HUES64 (cell line): ENCODE data around the gene OBSL1.

ENCODE experiments used
- H3K27ac ChIP-seq: 2 replicates; pipeline ENCODE4 v1.7.0; 2013; ENCODE audit warnings: low read depth, low read length, inconsistent platforms
- H3K27me3 ChIP-seq: 2 replicates; pipeline ENCODE4 v1.6.1; 2013; ENCODE audit warnings: mild to moderate bottlenecking, low read length; ENCODE audit not compliant: insufficient read depth
- H3K36me3 ChIP-seq: 2 replicates; pipeline ENCODE4 v1.6.1; 2013; ENCODE audit warnings: mild to moderate bottlenecking, low read length; ENCODE audit not compliant: insufficient read depth
- H3K4me1 ChIP-seq: 2 replicates; pipeline ENCODE4 v1.6.1; 2013; ENCODE audit warnings: mild to moderate bottlenecking, low read length, moderate library complexity; ENCODE audit not compliant: insufficient read depth
- H3K4me3 ChIP-seq: 2 replicates; pipeline ENCODE4 v1.5.1; 2013; ENCODE audit warnings: mild to moderate bottlenecking, low read length, moderate library complexity
- H3K9ac ChIP-seq: 2 replicates; pipeline ENCODE4 v1.6.1; 2013; ENCODE audit warnings: mild to moderate bottlenecking, low read depth, low read length
- H3K9me3 ChIP-seq: 2 replicates; pipeline ENCODE4 v1.6.1; 2013; ENCODE audit warnings: low read depth, low read length; ENCODE audit not compliant: insufficient read depth
- WGBS: fragments of 150-250, 120-280 bp; methylation state at CpG from one replicate; pipeline ENCODE4 v1.1.7; 2013; ENCODE audit warnings: missing lambda C conversion rate; 5-methylcytosine and 5-hydroxymethylcytosine counted together

OBSL1 gene

DNA sequence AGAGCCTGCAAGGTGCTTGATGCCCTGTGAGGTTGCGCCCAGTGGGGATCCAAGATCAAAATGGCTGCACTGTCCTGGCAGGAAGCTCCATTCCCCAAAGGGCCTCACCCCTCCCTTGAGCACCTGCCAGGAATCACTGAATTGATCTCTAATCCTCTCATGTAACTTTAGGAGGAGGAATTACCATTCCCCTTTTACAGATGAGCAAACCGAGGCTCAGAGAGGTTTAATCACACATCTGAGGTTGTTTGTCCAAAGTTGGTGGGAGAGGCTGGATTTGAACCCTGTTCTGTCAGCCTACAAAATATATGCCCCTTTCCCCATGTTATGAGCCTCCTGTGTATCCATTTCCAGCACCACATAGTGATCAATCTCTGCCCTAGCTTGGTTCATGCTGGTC is 46.5 kb downstream of the OBSL1 start:
- no peaks in the 10 kb centered on the region for H3K36me3 ChIP-seq
- H3K4me3 ChIP-seq: no peak overlapping the region
- no peak overlapping the region for H3K9ac ChIP-seq
- no peaks in the 10 kb centered on the region for H3K9me3 ChIP-seq
- no peak overlapping the region for H3K27ac ChIP-seq
- H3K4me1 ChIP-seq: peaks cover 24% of the 10 kb centered on the region
- peaks cover 36% of the 10 kb centered on the region for H3K27me3 ChIP-seq
- 93% methylated on average over 2 of the region's 2 CpGs for WGBS

GRCh38 chr2:219523031-219523671 is 48.2 kb downstream of the OBSL1 start:
- 12% methylated on average over 20 of the region's 24 CpGs for WGBS
- Histone ChIP-seq H3K9me3 (no peaks in the 10 kb centered on the region), H3K9ac (peak overlapping the region; percentile 53), H3K27me3 (peaks cover 23% of the 10 kb centered on the region), H3K27ac (peak overlapping the region; percentile 11), H3K4me3 (peak overlapping the region; percentile 59), H3K4me1 (peaks cover 23% of the 10 kb centered on the region), H3K36me3 (no peaks in the 10 kb centered on the region)

GRCh38 chr2:219522111-219523030 is 49.0 kb downstream of the OBSL1 start:
- Histone ChIP-seq H3K27me3 (peaks cover 27% of the 10 kb centered on the region), H3K4me3 (peak overlapping the region; percentile 59), H3K36me3 (no peaks in the 10 kb centered on the region), H3K9me3 (no peaks in the 10 kb centered on the region), H3K9ac (peak overlapping the region; percentile 53; the same call in 1 of the 2 replicates), H3K27ac (peak overlapping the region; percentile 54; the same call in 1 of the 2 replicates), H3K4me1 (peaks cover 23% of the 10 kb centered on the region)
- WGBS: 6% methylated on average over 69 of the region's 70 CpGs

DNA sequence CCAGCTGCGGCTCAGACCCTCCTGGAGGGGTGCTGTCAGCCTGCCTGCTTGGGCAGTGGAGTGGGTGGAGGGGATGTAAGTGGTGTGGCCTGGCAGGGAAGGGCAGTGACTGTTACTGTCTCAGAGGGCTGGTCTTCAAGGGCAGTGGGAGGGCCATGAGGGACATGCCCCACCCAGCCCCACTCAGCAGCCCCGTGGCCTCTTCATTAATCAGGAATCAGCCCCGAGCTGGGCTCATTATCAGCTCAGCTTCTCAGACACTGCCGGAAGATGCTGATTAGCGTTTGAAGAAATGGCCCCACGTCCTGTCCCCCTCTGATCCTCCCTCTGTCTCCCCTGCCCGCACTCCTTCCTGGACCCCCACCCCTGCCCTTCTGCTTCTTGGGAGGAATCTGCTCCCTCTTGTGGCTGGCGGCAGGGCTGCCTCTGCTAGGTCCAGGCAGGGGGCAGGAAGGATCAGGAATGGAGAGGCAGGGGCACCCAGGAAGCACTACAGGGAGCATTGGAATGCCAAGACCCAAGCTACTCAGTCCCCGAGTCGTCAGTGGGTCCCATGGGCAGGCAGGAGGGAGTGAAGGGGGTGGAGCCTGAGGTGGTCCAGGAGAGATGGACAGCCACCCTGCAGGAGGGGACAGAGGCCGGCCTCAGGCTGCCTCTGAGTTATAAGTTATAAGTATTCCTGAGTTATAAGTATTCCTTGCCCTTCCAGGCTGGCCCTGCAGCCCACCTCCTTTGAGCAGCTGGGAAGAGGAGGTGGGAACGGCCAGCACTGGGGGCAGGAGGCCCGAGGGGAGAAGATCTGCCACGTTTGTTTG is 50.1 kb downstream of the OBSL1 start:
- H3K9me3 ChIP-seq: no peaks in the 10 kb centered on the region
- H3K4me1 ChIP-seq: peaks cover 19% of the 10 kb centered on the region
- H3K27me3 ChIP-seq: peaks cover 23% of the 10 kb centered on the region
- no peak overlapping the region for H3K9ac ChIP-seq
- no peaks in the 10 kb centered on the region for H3K36me3 ChIP-seq
- WGBS: 10% methylated on average over 13 of the region's 14 CpGs
- peak overlapping the region; percentile 54; the same call in 1 of the 2 replicates for H3K27ac ChIP-seq
- H3K4me3 ChIP-seq: no peak overlapping the region

DNA sequence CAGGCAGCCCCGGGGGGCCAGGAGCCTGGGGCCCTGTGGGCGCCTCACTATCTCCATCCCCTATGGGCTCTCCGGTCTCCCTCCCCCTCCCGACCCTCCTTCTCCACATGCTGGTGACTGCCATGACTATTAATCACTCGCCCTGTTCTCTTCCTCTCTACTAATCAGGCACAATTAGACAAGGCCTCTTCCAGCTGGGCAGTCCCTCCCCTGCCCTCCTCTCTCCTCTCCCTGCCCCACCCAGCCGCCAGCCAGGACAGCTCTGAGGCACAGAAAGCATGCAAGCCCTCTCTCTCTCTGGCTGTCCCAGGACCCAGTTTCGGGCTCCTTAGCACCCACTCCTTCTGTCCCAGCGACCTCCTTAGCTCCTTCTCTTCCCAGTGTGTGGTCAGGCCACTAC is 51.3 kb downstream of the OBSL1 start:
- H3K9ac ChIP-seq: no peak overlapping the region
- H3K27ac ChIP-seq: no peak overlapping the region
- no peaks in the 10 kb centered on the region for H3K36me3 ChIP-seq
- no peak overlapping the region for H3K4me3 ChIP-seq
- peaks cover 16% of the 10 kb centered on the region for H3K4me1 ChIP-seq
- H3K9me3 ChIP-seq: no peaks in the 10 kb centered on the region
- peaks cover 34% of the 10 kb centered on the region for H3K27me3 ChIP-seq
- 74% methylated on average over 8 of the region's 8 CpGs for WGBS

GRCh38 chr2:219519526-219519916 is 51.8 kb downstream of the OBSL1 start:
- H3K4me3 ChIP-seq: no peak overlapping the region
- peaks cover 36% of the 10 kb centered on the region for H3K27me3 ChIP-seq
- no peaks in the 10 kb centered on the region for H3K36me3 ChIP-seq
- H3K4me1 ChIP-seq: peaks cover 16% of the 10 kb centered on the region
- no peaks in the 10 kb centered on the region for H3K9me3 ChIP-seq
- no peak overlapping the region for H3K27ac ChIP-seq
- H3K9ac ChIP-seq: no peak overlapping the region
- 89% methylated on average over 9 of the region's 9 CpGs for WGBS

DNA sequence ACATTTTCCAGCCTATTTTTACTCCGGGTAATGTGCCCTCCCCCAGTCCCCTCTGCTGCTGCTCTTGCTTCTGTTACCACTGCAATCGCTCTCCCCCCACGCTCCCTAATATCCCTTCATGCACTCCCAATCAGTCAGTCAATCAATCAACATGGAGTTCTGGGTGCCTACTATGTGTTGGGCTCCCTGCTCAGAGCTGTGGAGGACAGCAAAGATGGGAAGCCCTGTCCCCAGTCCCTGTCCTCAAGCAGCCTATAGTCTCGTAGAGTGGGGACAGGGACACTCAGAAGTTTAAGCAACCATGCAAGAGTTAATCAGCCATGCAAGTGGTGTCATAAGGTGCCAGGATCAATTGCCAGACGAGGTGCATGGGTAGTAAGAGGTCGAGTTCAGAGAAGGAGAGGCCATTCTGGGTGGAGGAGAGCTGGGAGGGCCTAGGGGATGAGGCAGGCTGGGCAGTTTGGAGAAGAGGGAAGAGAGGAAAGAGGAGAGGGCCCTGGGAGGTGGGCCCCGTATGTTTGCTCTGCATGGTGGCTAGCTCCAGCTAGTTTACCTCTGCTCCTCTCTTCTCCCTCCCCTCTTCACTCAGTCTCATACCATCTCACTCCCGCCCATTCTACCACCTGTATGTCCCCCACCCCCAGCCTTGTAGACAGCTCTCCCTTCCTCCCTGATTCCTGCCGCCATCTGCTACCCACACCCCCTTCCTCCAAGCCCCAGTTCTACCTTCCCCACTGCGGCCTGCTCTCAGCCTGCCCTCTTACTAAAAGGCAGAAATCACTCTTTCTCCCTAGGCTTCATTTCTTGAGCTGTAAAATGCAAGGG is 53.2 kb downstream of the OBSL1 start:
- 71% methylated on average over 10 of the region's 10 CpGs for WGBS
- H3K9me3 ChIP-seq: no peaks in the 10 kb centered on the region
- H3K4me3 ChIP-seq: no peak overlapping the region
- H3K9ac ChIP-seq: no peak overlapping the region
- no peak overlapping the region for H3K27ac ChIP-seq
- peaks cover 24% of the 10 kb centered on the region for H3K4me1 ChIP-seq
- H3K27me3 ChIP-seq: peaks cover 43% of the 10 kb centered on the region
- H3K36me3 ChIP-seq: no peaks in the 10 kb centered on the region

DNA sequence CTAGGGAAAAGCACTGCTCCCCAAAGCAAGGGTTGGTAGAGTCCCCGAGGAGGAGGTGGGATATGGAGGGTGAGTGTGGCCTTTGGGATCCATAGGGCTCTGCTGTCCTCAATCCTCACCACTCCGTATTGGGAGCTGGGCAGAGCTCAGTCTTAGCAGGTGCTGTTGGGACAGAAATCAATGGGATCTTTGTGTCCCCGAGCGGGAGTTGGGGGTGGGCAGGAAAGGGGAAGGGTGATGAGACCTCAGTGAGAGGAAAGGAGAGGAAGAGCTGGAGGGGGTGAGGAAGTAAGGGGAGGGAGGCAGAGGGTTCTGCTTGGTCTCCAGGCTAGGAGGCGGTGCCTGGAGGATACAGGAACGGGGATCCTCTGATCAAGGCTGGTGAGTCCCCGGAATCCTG is 54.5 kb downstream of the OBSL1 start:
- H3K27me3 ChIP-seq: peaks cover 54% of the 10 kb centered on the region
- no peak overlapping the region for H3K9ac ChIP-seq
- WGBS: 90% methylated on average over 7 of the region's 7 CpGs

DNA sequence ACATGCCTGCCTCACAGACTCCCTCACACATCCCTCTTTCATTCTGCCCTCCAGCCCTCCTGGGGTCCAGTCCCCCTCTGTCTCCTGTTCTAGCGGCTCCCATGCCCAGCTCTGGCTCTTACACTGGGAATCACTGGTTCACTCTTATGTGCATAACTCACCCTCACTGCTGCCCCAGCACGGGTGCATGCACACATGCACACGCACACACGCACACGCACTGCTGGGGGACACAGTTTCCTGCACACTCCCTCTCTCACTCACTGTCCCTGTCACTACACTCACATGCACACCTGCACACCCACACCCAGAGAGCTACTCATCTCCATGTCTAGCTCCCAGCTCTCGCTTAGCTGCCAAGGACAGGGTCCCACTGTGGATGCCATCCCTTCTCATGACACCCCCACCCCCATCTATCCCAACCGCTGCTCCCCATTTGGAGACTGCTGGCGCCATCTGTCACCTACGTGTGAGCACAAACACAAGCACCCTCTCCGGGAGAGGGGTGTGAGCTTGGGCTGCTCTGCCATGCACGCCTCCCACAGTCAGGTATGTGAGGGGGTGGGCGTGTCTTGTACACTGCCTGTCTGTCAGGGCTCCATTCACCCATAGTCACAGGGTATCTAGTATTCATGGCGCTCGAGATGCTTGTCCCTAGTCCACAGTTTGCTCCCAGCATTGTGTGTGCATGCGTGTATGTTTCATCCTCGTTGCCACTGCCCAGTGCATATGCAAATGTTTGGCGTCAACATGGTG is 55.3 kb downstream of the OBSL1 start:
- Histone ChIP-seq H3K4me3 (no peak overlapping the region), H3K36me3 (no peaks in the 10 kb centered on the region), H3K27ac (no peak overlapping the region), H3K9ac (no peak overlapping the region), H3K4me1 (peaks cover 32% of the 10 kb centered on the region), H3K27me3 (peaks cover 60% of the 10 kb centered on the region), H3K9me3 (no peaks in the 10 kb centered on the region)
- WGBS: 84% methylated on average over 17 of the region's 17 CpGs

More for the DNA sequence above, 54.5 kb downstream of the OBSL1 start:
- H3K9me3 ChIP-seq: no peaks in the 10 kb centered on the region
- H3K4me1 ChIP-seq: peaks cover 35% of the 10 kb centered on the region
- H3K27ac ChIP-seq: no peak overlapping the region
- no peak overlapping the region for H3K4me3 ChIP-seq
- H3K36me3 ChIP-seq: no peaks in the 10 kb centered on the region

DNA sequence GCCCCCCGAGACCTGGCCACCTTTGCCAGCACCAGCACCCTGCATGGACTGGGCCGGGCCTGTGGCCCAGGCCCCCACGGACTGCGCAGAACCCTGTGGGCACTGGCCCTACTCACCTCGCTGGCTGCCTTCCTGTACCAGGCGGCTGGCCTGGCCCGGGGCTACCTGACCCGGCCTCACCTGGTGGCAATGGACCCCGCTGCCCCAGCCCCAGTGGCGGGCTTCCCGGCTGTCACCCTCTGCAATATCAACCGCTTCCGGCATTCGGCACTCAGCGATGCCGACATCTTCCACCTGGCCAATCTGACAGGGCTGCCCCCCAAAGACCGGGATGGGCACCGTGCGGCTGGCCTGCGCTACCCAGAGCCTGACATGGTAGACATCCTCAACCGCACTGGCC is 56.5 kb downstream of the OBSL1 start:
- H3K27ac ChIP-seq: no peak overlapping the region
- H3K9me3 ChIP-seq: no peaks in the 10 kb centered on the region
- no peaks in the 10 kb centered on the region for H3K36me3 ChIP-seq
- peaks cover 37% of the 10 kb centered on the region for H3K4me1 ChIP-seq
- no peak overlapping the region for H3K4me3 ChIP-seq
- WGBS: 93% methylated on average over 21 of the region's 21 CpGs
- peaks cover 62% of the 10 kb centered on the region for H3K27me3 ChIP-seq
- no peak overlapping the region for H3K9ac ChIP-seq
